Nucleus accumbens (tissue), 56 donors: ENCODE results near the gene NPY5R.

Source experiments
- DNase-seq, 56 donors: peaks; one replicate each; lab custom pipeline; 2025; lab: John Stamatoyannopoulos, UW

The NPY5R gene

DNA sequence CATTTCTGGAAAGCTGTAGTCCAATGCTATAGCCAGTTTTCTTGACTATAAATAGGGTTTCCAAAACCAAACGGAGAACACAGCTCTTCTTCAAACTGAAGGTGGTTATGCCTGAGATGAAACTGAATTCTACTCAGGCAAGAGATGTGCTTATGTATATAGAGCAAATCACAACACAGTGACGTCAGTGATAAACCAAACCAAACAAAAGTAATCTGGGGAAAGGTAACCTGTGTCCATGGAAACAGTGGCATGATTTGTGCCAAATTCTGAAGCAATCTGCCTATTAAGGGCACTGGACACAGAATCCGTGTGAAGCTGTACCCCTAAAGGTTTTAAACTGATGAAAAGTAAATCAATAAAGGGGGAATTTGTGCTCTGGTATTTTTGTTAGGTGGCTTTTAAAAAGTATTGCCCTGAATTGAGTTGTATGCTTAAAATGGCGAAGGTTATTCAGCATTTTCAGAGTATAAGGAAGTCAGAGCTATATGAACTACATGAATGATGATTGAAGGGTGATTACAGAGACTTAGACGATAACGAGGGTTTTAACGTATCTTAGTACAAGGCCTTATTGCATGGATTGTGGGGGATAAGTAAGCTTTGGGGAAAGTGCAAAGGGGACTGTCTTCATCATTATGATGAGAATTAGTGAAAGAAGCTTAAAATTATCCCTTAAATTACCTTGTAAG lies 38.6 kb downstream of the NPY5R start:
- DNase-seq: no peak

DNA sequence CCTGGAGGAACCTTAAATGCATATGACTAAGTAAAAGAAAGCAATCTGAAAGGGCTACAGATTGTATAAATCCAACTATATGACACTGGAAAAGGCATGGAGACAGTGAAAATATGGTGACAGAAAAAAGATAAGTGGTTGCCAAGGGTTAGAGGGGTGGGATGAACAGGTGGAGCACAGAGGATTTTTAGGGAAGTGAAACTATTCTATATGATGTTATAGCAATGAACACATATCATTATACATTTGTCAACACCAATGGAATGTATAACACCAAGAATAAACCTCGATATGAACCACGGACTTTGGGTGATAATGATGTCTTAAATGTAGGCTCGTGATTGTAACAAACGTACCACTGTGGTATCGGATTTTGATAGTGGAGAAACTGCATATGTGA lies 40.7 kb downstream of the NPY5R start:
- DNase-seq: no peak

DNA sequence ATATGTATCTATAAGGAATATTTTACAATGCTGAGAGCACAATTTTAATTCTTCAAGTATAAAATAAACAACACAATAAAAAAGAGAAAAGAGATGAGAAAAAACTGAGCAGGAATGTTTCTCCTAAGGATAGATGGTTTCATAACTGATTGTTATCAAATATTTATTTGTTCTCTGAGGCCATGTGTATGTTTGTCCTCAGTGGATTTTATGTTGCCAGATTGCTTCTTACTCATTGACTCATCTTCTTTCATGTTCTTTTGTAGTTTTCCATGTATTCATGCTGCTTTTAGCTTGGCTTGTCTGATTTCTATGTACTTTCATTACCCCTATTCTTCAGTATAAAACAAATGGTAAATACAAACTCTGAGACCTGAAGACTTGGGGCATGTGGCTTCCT lies 41.2 kb downstream of the NPY5R start:
- no peak for DNase-seq

DNA sequence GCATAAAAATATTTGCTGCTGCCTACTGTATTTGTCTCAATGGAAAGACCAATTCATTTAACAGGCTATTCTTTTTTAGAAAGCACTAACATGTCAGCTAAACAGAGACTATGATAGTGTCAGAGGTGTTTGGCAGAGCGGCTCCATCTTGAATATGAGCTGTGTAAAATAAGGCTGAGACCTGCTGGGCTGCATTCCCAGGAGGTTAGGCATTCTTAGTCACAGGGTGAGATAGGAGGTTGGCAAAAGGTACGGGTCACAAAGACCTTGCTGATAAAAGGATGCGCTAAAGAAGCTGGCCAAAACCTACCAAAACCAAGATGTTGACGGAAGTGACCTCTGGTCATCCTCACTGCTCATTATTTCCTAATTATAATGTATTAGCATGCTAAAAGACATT lies 41.8 kb downstream of the NPY5R start:
- no peak for DNase-seq

DNA sequence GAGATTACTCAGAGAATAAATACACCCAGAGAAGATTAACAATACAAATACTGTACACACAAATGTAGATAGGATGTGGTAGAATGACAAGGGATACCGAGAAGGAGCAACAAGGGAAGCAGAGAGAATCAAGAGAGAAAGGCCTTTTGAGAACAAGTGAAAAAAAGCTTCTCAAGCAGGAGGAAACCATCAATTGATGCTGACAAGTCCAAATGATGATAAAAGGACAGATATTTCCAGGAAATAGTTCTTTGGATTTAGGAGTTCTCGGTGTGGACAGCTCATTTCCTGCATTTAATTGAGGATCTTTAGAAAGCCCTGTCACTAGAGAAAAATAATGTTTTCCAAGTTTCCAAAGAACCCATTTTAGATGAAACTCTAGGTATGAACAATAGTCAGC lies 48.1 kb downstream of the NPY5R start:
- DNase-seq: no peak

DNA sequence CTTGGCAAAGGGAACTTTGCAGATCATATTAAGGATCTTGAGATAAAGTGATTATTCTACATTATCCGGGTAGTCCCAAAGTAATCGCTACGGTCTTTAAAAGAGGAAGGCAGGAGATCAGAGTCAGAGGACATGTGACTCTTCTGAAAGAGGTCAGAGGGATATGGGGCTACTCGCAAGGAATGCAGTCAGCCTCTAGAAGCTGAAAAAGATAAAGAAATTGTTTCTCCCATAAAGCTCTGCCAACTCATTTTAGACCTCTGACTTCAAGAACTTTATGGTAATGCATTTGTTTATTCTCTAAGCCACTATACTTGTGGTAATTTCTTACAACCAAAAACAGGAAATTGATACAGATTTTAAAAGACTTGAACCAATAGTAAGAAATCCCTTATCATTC lies 48.6 kb downstream of the NPY5R start:
- no peak for DNase-seq

DNA sequence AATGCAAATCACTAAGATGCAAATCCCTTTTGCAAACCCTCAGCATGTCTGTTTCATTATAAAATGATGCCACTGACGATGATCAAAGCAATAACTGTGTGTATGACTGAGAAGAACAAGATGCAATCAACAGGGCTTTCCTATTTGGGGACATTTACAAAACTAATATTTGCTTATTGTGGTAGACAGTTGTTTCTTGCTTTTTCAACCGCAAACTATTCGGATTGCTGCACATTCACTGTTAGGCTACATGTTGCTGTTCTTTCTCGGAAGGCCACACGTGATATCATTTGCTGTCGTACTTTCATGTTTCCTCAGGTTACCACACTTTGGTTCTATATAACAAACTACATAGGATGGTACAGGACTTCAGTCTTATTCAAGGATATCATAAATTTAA lies 49.8 kb downstream of the NPY5R start:
- DNase-seq: no peak

DNA sequence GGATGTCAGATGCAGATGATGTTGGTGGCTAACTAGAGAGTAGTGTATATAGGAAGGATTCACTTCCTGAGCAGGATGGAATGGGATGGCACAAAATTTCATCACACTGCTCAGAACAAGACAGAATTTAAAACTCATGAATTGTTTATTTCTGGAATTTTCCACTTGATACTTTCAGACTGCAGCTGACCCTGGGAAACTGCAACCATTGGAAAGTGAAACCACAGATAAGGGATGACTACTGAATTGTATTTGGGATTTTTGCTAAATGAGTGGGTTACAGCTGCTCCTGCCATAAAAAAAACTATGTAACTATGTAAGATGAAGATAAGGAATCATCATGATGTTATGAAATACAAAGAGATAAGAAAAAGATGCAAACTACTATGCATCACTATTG lies 51.4 kb downstream of the NPY5R start:
- no peak for DNase-seq

DNA sequence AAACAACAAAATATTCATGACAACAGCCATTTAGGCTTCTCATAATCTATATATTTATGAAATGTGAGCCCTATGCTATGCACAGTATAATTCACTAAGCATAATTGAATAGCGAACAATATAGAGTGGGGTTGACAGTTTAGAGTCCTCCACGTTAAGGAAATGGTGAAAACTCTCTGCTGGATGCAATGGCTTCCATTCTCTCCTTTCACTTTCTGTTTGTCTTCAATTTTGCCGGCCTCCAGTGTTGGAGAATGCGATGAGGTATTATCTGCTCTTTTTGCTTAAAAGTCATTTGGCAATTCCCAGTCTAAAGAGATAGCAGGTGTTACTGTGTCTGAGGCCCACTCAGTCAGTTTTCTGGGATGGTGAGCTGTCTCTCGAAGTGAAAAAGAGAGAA lies 52.1 kb downstream of the NPY5R start:
- no peak for DNase-seq

DNA sequence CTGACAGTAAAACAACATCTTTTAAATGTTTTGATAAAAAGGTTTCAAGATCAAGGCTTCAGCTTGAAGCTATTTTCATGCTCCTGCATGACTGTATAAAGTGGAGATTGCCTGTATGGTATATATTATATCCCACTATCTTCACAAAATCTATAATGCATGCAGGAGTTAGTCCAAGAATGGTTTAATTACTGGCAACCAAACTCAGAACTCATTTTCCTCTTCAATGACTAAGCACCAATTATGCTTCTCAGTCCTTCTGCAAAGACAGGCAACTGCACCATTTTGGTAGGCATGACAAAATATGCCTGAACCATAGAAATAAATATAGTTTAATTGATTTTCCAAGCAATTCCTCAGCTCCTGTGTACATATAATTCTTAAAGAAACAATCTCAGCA lies 54.5 kb downstream of the NPY5R start:
- no peak for DNase-seq

DNA sequence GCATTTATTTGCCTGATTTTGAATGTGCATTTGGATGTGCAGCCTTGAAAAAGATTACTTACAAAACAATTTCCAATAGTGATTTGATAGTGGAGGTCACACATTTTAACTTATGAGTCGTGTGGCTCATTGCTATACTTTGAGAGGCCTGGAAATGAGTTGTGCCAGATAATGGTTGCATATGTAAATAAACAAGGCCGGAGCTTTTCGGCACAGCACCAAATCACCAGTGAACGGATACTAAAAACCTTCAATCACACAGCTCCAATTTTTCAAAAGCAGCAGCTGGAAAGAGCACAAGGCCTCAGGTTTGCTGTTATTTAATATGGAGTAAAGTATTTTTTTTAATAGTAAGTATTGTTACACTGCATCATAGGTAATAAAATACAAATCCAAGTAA lies 57.2 kb downstream of the NPY5R start:
- no peak for DNase-seq
